ENCODE measurements around the gene CHURC1. TPM values are rescaled to one million over a fixed set of nuclear protein-coding genes. Genes with fewer than 3 reads are reported as not detected.

CHURC1 gene
- total and polyA plus RNA-seq, 2 of the 8 experiments (the other 6 are each of a cell fraction or from before 2014, with no cell fraction given), result 50.2 to 59.3 TPM

DNA sequence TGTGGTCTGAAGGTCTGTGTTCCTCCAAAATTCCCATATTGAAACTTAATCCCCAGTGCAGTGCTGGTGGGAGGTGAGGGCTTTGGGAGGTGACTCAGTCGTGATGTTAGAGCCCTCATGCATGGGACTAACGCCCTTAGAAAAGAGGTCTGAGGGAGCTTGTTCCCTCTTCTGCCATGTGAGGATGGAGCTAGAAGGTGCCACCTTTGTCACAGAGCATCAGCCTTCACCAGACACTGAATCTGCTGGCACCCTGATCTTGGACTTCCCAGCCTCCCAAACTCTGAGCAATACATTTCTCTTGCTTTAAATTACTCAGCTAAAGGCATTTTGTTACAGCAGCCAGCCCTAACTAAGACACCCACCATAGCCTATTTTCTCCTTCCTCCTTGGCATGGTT lies 43.9 kb downstream of the CHURC1 start:
- H3K4me2 ChIP-seq (ENCODE audit: insufficient read depth in 1 of 2, low read depth in 2 of 2, low read length in 2 of 2), result no peak overlapping the region
- no peak overlapping the region for H3K14ac ChIP-seq (ENCODE audit: insufficient read length)
- no peak overlapping the region for H2BK120ac ChIP-seq (replicated peaks; ENCODE audit: low read depth, low read length)
- H3K27ac ChIP-seq (ENCODE audit: low read depth, low read length), result no peak overlapping the region
- DNase-seq (ENCODE audit: low read depth in 1 of 2, low spot score in 2 of 2) (no peak), FAIRE-seq (no peak)
- H4K5ac ChIP-seq (ENCODE audit: insufficient read length, low read depth, low read length), result no peak overlapping the region
- peaks cover 0 to 10% of the 10 kb centered on the region in 2 experiments for H4K20me1 ChIP-seq (replicated peaks in 1 of 2; ENCODE audit: control insufficient read depth in 1 of 2, insufficient read depth in 2 of 2, low read length in 2 of 2)
- 79% methylated on average over 2 of the region's 2 CpGs; no CpG with 5 or more reads in 1 of the 2 experiments for WGBS, 2 experiments (ENCODE audit: extremely low coverage in 1 of 2, insufficient coverage in 1 of 2, insufficient read length in 1 of 2, insufficient replicate concordance in 2 of 2, low coverage in 1 of 2, low lambda C conversion rate in 2 of 2, missing lambda C conversion rate in 1 of 2)
- ChIA-PET POLR2A (ENCODE audit: partially characterized antibody) (interaction anchor here (1.0 to 2.2 kb wide), 3 partner anchors 11 to 85 kb away, joined by 3 to 8 read pairs (median 4); no protein-coding TSS in a partner anchor), CTCF (ENCODE audit: partially characterized antibody) (interaction anchor here (0.5 to 6.7 kb wide), 14 partner anchors 12 to 181 kb away, joined by 3 to 45 read pairs (median 4); no protein-coding TSS in a partner anchor)
- H3K79me2 ChIP-seq (ENCODE audit: control insufficient read depth in 1 of 2, insufficient read depth in 2 of 2, low read length in 2 of 2), result peaks cover 0 to 5% of the 10 kb centered on the region in 2 experiments; a peak in 1 of 4 replicates
- H2BK12ac ChIP-seq (ENCODE audit: low read depth, low read length), result no peak overlapping the region
- no peak overlapping the region for H3K18ac ChIP-seq (ENCODE audit: extremely low read depth, low read length)
- H3K4me3 ChIP-seq (ENCODE audit: extremely low read depth in 1 of 4, insufficient read depth in 2 of 4, low read depth in 3 of 4, low read length in 4 of 4), result no peak overlapping the region
- H3K9ac ChIP-seq (replicated peaks in 1 of 4; ENCODE audit: extremely low read depth in 1 of 4, low read depth in 3 of 4, low read length in 3 of 4), result no peak overlapping the region
- H2AK5ac ChIP-seq (ENCODE audit: low read depth, low read length), result no peak overlapping the region
- no peak overlapping the region for H4K8ac ChIP-seq (ENCODE audit: extremely low read depth, insufficient read depth, low read length)
- TF ChIP-seq TBP (IDR thresholded peaks at IDR 0.05; ENCODE audit: low read depth, low read length) (no peak), JUND (IDR thresholded peaks at IDR 0.05; ENCODE audit: low read length) (no peak)
- no peak overlapping the region for H3K4ac ChIP-seq (replicated peaks; ENCODE audit: insufficient read length, low read depth, low read length)
- H2BK5ac ChIP-seq (ENCODE audit: low read depth, low read length), result no peak overlapping the region
- H4K91ac ChIP-seq (replicated peaks; ENCODE audit: insufficient read length, low read length), result no peak overlapping the region
- H3K23ac ChIP-seq (ENCODE audit: insufficient read length), result no peak overlapping the region
- peaks cover 7% of the 10 kb centered on the region for H3K79me1 ChIP-seq (ENCODE audit: low read depth, low read length)
- peaks cover 13 to 26% (median 20%) of the 10 kb centered on the region in 4 experiments for H3K4me1 ChIP-seq (replicated peaks in 1 of 4; ENCODE audit: control insufficient read depth in 3 of 4, insufficient read depth in 4 of 4, low read length in 3 of 4)
- H3K9me3 ChIP-seq (ENCODE audit: insufficient read depth in 2 of 2, low read depth in 1 of 2, low read length in 1 of 2), result no peaks in the 10 kb centered on the region
- 0 out of 8 replicates have a peak, but pooled peaks cover 0 to 2% (median 0%) of the 10 kb centered on the region in 4 experiments for H3K36me3 ChIP-seq (ENCODE audit: control insufficient read depth in 2 of 4, insufficient read depth in 4 of 4, low read length in 3 of 4)
- no peak overlapping the region for H2BK15ac ChIP-seq (ENCODE audit: low read length)
- no peak overlapping the region for H2BK20ac ChIP-seq (ENCODE audit: low read length)
- no peaks in the 10 kb centered on the region for H3K27me3 ChIP-seq (replicated peaks in 1 of 4; ENCODE audit: control insufficient read depth in 3 of 4, extremely low read depth in 1 of 4, insufficient read depth in 3 of 4, low read length in 3 of 4)
- H3K56ac ChIP-seq (replicated peaks; ENCODE audit: insufficient read length, low read depth, low read length), result no peak overlapping the region
- no peak overlapping the region for H2AFZ ChIP-seq (ENCODE audit: low read length)
- H3K23me2 ChIP-seq (ENCODE audit: low read depth, low read length), result no peaks in the 10 kb centered on the region
